PFSK-1 (cell line): ENCODE results near the gene PIK3CB.

Experiments used
- POLR2AphosphoS5 ChIP-seq: IDR thresholded peaks from 2 replicates; pipeline ENCODE4 v1.6.1; 2012; ENCODE audit warnings: low read depth, mild to moderate bottlenecking, control low read depth, low read length, moderate library complexity
- REST ChIP-seq, 2 experiments: IDR thresholded peaks; 2 replicates each; pipeline versions ENCODE4 v1.6.1 to v1.8.0; 2011 to 2012; ENCODE audit warnings: low read depth in 2 of 2, low read length in 2 of 2, control low read depth in 1 of 2, inconsistent platforms in 1 of 2, mild to moderate bottlenecking in 1 of 2, moderate library complexity in 1 of 2; ENCODE audit not compliant: insufficient read depth in 1 of 2
- SIN3A ChIP-seq: IDR thresholded peaks from 2 replicates; pipeline ENCODE4 v1.6.1; 2012; ENCODE audit warnings: mild to moderate bottlenecking, low read length, moderate library complexity, borderline replicate concordance; ENCODE audit not compliant: insufficient read depth
- TAF1 ChIP-seq: IDR thresholded peaks from 2 replicates; pipeline ENCODE4 v1.6.1; 2012; ENCODE audit warnings: low read length, control low read depth, borderline replicate concordance; ENCODE audit not compliant: insufficient read depth

- TF ChIP-seq REST (IDR thresholded peaks at IDR 0.05; ENCODE audit: insufficient read depth in 1 of 2, low read depth in 2 of 2, low read length in 2 of 2): no peak
- TF ChIP-seq POLR2AphosphoS5: no peak
- no peak for TF ChIP-seq SIN3A
- TF ChIP-seq TAF1: no peak
Observed at GRCh38 chr3:138682648-138683047, 152.1 kb downstream of the PIK3CB start.
